Neuron (in vitro differentiated cells): ENCODE data around the gene WFDC5.
"Not testable (repeated sequence)": the region's sequence is repeated elsewhere in the genome, so short reads cannot be mapped to it uniquely, and the experiment has no call there.

Experiments
- H2AFZ ChIP-seq: one replicate; pipeline ENCODE4 v1.6.1; 2013; ENCODE audit warnings: low read depth, mild to moderate bottlenecking, inconsistent platforms, low read length, moderate library complexity
- H3K27me3 ChIP-seq: one replicate; pipeline ENCODE4 v1.6.1; 2013; ENCODE audit warnings: low read length; ENCODE audit not compliant: insufficient read depth
- H3K36me3 ChIP-seq: one replicate; pipeline ENCODE4 v1.6.1; 2013; ENCODE audit warnings: low read length; ENCODE audit not compliant: insufficient read depth
- H3K4me1 ChIP-seq: one replicate; pipeline ENCODE4 v1.6.1; 2013; ENCODE audit warnings: low read length; ENCODE audit not compliant: insufficient read depth
- H3K4me3 ChIP-seq: 2 replicates; pipeline ENCODE4 v1.5.1; 2013; ENCODE audit warnings: mild to moderate bottlenecking, low read length, moderate library complexity
- H3K9me3 ChIP-seq: one replicate; pipeline ENCODE4 v1.6.1; 2013; ENCODE audit warnings: low read length

Gene WFDC5

DNA sequence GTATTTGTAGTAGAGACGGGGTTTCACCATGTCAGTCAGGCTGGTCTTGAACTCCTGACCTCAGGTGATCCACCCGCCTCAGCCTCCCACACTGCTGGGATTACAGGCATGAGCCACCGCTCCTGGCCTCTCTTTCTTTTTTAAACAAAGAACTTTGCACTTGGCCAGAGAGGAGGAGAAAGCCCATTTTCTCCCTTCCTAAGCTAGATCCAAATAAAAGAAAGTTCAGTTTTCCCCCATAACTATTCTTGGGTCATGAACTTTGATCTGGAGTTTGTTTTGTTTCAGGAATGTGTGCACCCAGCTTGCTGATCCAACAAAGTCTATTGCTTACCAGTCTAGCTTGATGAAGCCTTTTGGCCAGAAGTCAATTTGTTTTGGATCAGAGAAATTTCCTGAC is 37.4 kb downstream of the WFDC5 start:
- Histone ChIP-seq H3K4me3 (no peak overlapping the region), H3K4me1 (no peaks in the 10 kb centered on the region), H3K27me3 (no peaks in the 10 kb centered on the region), H3K9me3 (no peaks in the 10 kb centered on the region), H2AFZ (no peak overlapping the region), H3K36me3 (peaks cover 36% of the 10 kb centered on the region)

DNA sequence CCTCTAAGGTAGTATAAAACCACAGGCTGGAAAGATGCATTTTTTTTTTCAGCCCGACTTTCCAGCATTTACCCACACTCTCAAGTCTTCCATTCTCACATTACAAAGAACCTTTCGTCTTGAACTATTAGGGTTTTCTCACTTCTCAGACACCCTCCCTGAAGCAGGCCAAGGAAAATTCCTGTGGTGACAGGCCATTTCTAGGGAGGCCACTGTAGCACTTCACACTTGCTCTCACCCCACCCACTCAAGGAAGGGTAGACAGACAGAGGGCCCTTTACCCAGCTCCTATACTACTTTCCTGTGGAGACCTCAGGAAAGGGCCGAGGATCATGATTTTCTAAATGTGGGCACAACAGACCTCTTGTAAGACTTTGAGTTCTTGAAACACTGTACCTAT is 41.8 kb downstream of the WFDC5 start:
- Histone ChIP-seq H2AFZ (no peak overlapping the region), H3K36me3 (peaks cover 22% of the 10 kb centered on the region), H3K9me3 (peaks cover 2% of the 10 kb centered on the region), H3K4me1 (no peaks in the 10 kb centered on the region), H3K4me3 (no peak overlapping the region), H3K27me3 (no peaks in the 10 kb centered on the region)

DNA sequence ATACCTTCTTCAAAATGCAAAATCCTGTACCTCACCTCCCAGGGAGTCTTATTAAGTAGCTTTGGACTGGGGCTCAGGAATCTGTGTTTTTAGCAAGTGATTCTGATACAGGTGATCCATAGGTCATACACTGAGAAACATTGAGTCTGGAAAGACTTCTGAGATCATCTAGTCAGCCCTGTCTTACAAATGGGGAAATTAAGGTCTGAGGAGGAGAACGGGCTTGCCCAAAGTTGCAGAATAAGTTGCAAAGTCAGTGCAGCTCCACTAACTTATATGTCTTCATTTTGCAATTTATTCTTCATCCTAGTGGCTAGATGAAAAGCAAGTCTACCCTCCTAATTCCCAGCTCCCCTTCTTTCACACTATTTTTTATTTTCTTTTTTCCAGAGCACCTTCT is 42.9 kb downstream of the WFDC5 start:
- no peaks in the 10 kb centered on the region for H3K4me1 ChIP-seq
- H2AFZ ChIP-seq: no peak overlapping the region
- H3K36me3 ChIP-seq: peaks cover 22% of the 10 kb centered on the region
- H3K27me3 ChIP-seq: no peaks in the 10 kb centered on the region
- H3K4me3 ChIP-seq: no peak overlapping the region
- H3K9me3 ChIP-seq: peaks cover 2% of the 10 kb centered on the region

DNA sequence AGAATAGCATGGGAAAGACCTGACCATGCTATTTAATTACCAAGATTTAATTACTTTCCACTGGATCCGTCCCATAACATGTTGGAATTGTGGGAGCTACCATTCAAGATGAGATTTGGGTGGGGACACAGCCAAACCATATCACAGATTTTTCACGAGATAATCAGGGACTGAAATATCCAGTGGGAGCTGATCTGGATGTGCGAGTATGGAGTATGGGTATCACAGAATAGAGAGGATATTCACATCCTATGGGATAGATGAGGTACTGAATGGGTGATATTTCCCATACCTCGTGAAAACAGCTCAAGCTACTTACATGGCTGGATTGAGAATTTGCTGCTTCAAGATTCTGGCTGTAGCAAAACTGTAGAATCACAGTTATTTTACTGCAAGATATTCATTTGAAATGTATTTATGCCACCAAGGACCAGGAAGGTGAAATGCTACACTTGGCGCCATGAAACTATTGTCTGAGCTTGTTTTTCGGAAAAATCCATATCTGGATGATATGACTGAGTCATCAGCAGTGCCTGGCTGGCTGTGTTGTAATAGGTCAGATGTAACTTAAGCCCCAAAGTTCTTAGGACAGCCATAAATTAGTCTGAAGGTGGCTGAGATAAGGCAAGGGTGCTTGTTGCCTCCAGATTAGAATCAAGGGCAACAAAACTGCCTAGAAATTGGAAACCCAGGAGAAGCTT is 43.9 kb downstream of the WFDC5 start:
- H3K9me3 ChIP-seq: peaks cover 2% of the 10 kb centered on the region

DNA sequence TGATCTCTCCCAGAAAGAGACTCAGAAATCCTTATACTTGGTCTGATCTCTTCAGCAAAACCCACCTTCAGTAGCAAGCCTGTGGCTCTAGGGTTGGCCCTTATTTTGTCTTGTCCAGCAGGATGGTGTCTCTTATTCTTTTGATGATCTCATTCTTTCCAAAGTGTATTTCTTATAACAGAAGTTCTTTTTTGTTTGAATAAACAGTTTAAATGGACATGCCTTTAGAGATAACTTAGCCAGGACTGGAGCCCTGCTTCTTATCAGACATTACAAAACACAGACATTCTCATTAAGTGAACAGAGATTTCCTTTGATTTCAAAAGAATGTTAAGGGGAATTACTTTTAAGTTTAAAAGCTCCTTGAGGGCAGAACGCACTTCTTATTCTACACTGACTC is 45.7 kb downstream of the WFDC5 start:
- Histone ChIP-seq H3K9me3 (peaks cover 2% of the 10 kb centered on the region), H3K4me3 (no peak overlapping the region), H3K4me1 (no peaks in the 10 kb centered on the region), H2AFZ (no peak overlapping the region), H3K27me3 (no peaks in the 10 kb centered on the region), H3K36me3 (no peaks in the 10 kb centered on the region)

More for the DNA sequence above, 43.9 kb downstream of the WFDC5 start:
- Histone ChIP-seq H3K4me1 (no peaks in the 10 kb centered on the region), H3K27me3 (no peaks in the 10 kb centered on the region), H2AFZ (no peak overlapping the region), H3K36me3 (peaks cover 12% of the 10 kb centered on the region), H3K4me3 (no peak overlapping the region)

DNA sequence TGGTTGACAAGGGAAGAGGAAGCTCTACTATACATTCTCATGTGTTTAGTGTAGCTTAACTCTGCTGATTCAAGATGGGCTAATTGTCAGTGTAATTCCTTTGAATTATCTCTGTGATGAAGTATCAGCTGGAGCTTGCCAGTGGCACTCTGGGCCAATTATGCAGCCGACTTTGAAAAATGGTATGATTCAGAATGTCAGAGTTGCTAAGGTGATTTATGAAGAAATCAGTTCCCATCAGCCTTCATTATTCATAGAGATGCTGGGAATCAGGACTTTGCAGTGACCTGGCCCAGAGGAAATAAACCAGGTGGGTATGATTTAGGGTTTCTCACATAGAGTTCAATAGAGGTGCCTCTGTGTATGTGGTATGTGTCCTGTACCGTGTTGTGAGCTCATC is 47.4 kb downstream of the WFDC5 start:
- peaks cover 2% of the 10 kb centered on the region for H3K36me3 ChIP-seq
- H3K9me3 ChIP-seq: peaks cover 2% of the 10 kb centered on the region
- H3K4me1 ChIP-seq: no peaks in the 10 kb centered on the region
- no peak overlapping the region for H3K4me3 ChIP-seq
- H2AFZ ChIP-seq: no peak overlapping the region
- no peaks in the 10 kb centered on the region for H3K27me3 ChIP-seq

DNA sequence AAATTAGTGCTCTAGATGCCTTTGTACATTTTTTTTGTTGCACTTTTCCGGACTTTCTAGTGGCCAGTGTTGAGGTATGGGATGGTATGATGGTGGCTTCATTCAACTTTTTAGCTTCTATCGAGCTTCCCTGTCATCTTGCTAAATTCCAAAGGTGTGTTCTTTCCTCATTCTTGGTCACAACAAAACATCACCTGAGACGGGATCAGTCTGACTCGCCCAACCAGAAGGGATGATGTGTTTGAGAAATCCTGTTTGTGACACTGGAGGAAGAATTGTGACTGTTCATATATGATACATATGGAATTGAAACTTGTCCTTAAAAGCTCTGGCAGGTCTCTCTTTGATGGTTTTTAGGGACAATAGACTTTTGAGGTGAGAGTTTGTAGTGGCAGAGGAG is 47.9 kb downstream of the WFDC5 start:
- Histone ChIP-seq H3K4me3 (no peak overlapping the region), H3K27me3 (no peaks in the 10 kb centered on the region), H2AFZ (no peak overlapping the region), H3K4me1 (no peaks in the 10 kb centered on the region), H3K9me3 (peaks cover 2% of the 10 kb centered on the region), H3K36me3 (peaks cover 2% of the 10 kb centered on the region)

DNA sequence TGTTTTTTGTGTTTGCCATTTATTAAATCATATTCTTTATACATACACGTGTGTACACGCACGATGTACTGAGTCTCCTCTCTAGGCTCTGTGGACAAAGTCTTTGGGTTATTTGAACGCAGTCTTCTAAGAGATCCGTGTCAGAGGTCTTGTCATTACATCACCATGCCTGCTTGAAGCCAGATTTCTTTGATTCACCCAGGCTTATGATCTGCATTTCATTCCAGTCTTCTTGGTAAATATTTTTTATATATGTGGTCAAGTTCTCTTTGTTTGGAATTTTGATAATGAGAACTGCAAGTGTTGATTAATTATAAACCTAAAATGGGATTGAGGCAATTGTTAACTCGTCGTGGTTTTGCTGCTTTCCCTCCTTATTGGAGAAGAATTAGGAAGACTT is 48.6 kb downstream of the WFDC5 start:
- H3K4me1 ChIP-seq: no peaks in the 10 kb centered on the region
- peaks cover 2% of the 10 kb centered on the region for H3K9me3 ChIP-seq

DNA sequence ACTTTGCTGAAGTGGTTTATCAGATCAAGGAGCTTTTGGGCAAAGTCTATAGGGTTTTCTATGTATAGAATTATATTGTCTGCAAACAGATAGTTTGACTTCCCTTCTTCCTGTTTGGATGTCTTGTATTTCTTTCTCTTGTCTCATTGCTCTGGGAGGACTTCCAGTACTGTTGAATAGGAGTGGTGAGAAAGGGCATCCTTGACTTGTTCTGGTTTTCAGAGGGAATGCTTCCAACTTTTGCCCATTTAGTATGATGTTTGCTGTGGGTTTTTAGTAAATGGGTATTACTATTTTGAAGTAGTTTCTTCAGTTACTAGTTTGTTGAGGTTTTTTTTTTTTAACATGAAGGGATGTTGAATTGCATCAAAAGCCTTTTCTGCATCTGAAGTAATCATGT is 50.2 kb downstream of the WFDC5 start:
- Histone ChIP-seq H3K36me3 (peaks cover 2% of the 10 kb centered on the region), H3K4me3 (no peak overlapping the region), H3K4me1 (no peaks in the 10 kb centered on the region), H3K27me3 (no peaks in the 10 kb centered on the region), H3K9me3 (no peaks in the 10 kb centered on the region), H2AFZ (no peak overlapping the region)

More for the DNA sequence above, 48.6 kb downstream of the WFDC5 start:
- Histone ChIP-seq H3K36me3 (peaks cover 2% of the 10 kb centered on the region), H2AFZ (no peak overlapping the region), H3K27me3 (no peaks in the 10 kb centered on the region), H3K4me3 (no peak overlapping the region)

DNA sequence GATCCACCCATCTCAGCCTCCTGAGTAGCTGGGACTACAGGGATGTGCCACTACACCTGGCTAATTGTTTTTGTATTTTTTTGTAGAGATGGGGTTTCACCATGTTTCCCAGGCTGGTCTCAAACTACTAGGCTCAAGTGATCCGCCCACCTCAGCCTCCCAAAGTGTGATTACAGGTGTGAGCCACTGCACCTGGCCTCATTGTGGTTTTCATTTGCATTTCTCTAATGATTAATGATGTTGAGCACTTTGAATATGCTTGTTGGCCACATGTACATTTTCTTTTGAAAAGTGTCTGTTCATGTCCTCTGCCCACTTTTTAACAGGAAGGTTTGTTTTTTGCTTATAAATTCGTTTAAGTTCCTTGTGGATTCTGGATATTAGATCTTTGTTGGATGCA is 51.9 kb downstream of the WFDC5 start:
- not testable (repeated sequence) for H3K4me3 ChIP-seq, H2AFZ ChIP-seq, H3K4me1 ChIP-seq, H3K9me3 ChIP-seq, H3K27me3 ChIP-seq, H3K36me3 ChIP-seq

DNA sequence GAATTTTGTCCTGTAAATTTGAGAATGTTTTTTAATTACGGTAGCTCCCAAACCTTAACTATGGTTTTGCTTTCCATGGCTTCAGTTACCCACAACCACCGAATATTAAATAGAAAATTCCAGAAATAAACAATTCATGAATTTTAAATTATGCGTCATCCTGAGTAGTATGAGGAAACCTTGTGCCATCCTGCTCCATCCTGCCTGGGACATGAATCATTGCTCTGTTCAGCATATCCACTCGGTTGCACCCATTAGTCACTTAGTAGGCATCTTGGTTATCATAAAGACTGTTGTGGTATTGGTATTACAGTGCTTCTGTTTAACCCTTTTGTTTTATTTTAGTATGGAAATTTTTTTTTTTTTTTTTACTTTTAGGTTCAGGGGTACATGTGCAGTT is 53.7 kb downstream of the WFDC5 start:
- no peaks in the 10 kb centered on the region for H3K27me3 ChIP-seq
- H3K4me3 ChIP-seq: no peak overlapping the region
- no peak overlapping the region for H2AFZ ChIP-seq
- H3K4me1 ChIP-seq: peaks cover 8% of the 10 kb centered on the region
- H3K9me3 ChIP-seq: no peaks in the 10 kb centered on the region
- peaks cover 11% of the 10 kb centered on the region for H3K36me3 ChIP-seq

DNA sequence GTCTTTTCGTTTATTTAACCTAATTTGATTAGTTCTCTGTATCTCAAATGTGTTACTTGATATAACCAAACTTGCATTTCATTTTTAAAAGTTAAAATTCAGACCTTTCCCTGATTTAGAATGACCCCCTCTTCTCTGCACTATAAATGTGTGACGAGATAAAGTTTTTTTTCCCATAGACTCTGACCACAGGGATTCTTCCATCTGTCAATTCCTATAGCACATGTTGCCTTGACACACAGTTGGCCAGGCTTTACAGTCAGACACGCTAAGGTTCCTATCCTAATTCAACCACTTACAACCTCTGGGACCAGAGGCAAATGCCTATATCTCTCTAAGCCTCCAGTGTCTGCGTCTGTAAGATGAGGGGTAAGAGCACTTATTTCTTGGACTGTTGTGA is 54.7 kb downstream of the WFDC5 start:
- Histone ChIP-seq H3K4me3 (no peak overlapping the region), H3K36me3 (peaks cover 11% of the 10 kb centered on the region), H3K9me3 (no peaks in the 10 kb centered on the region), H3K27me3 (no peaks in the 10 kb centered on the region), H2AFZ (no peak overlapping the region), H3K4me1 (peaks cover 8% of the 10 kb centered on the region)
